HepG2 (cell line): ENCODE measurements around the gene KXD1. TPM values are rescaled to one million over a fixed set of nuclear protein-coding genes. Genes with fewer than 3 reads are reported as not detected.

Experiments used
- AKAP8 ChIP-seq: sonication (generic); formaldehyde crosslinking; IDR thresholded peaks from 2 replicates; pipeline ENCODE4 v1.5.1; 2020; ENCODE audit warnings: mild to moderate bottlenecking, missing genetic modification reagents
- DMAP1 ChIP-seq: IDR thresholded peaks from 2 replicates; pipeline ENCODE4 v1.6.1; 2016
- GATAD2A ChIP-seq: IDR thresholded peaks from 2 replicates; pipeline ENCODE4 v1.6.1; 2016
- NCOA5 ChIP-seq: sonication (generic); formaldehyde crosslinking; IDR thresholded peaks from 2 replicates; pipeline ENCODE4 v1.4.0; 2020; ENCODE audit warnings: missing genetic modification reagents
- NONO ChIP-seq, 2 experiments: fragments of 450-650 bp in 1 of 2; sonication (generic) in 1 of 2; formaldehyde crosslinking in 1 of 2; IDR thresholded peaks in 1 of 2; conservative IDR thresholded peaks in 1 of 2; 2 replicates each; pipeline versions ENCODE4 v1.6.1 to v1.8.0; 2017 to 2022; ENCODE audit warnings: mild to moderate bottlenecking in 1 of 2, missing genetic modification reagents in 1 of 2, moderate library complexity in 1 of 2
- PATZ1 ChIP-seq: sonication (generic); formaldehyde crosslinking; IDR thresholded peaks from 2 replicates; pipeline ENCODE4 v1.4.0; 2020; ENCODE audit warnings: missing genetic modification reagents
- SCMH1 ChIP-seq: sonication (generic); formaldehyde crosslinking; IDR thresholded peaks from 2 replicates; pipeline ENCODE4 v1.9.0; 2021; ENCODE audit warnings: missing genetic modification reagents, mild to moderate bottlenecking, borderline replicate concordance
- TAF1 ChIP-seq: sonication (generic); formaldehyde crosslinking; IDR thresholded peaks from 2 replicates; pipeline ENCODE4 v1.4.0; 2020; ENCODE audit warnings: missing genetic modification reagents
- TBX2 ChIP-seq: sonication (generic); formaldehyde crosslinking; IDR thresholded peaks from 2 replicates; pipeline ENCODE4 v1.5.0; 2020; ENCODE audit warnings: missing genetic modification reagents, mild to moderate bottlenecking, borderline replicate concordance
- ZFX ChIP-seq: sonication (generic); formaldehyde crosslinking; IDR thresholded peaks from 2 replicates; pipeline ENCODE4 v1.4.0; 2020; ENCODE audit warnings: mild to moderate bottlenecking, low read depth, missing genetic modification reagents, moderate library complexity
- ZNF12 ChIP-seq: sonication (generic); formaldehyde crosslinking; IDR thresholded peaks from 2 replicates; pipeline ENCODE4 v1.5.0; 2020; ENCODE audit warnings: missing genetic modification reagents
- ZNF547 ChIP-seq: sonication (generic); formaldehyde crosslinking; IDR thresholded peaks from 2 replicates; pipeline ENCODE4 v1.5.1; 2020; ENCODE audit warnings: mild to moderate bottlenecking, missing genetic modification reagents
- polyA plus RNA-seq, 8 experiments: library from polyadenylated mRNA; depleted of rRNA in 3 of 8; stranded (reverse) in 7 of 8; unstranded in 1 of 8; fragments of >200 nt; fragmentation: Illumina TruSeq in 4 of 8; extraction: Trizol in 4 of 8; gene quantifications; 2 replicates each; pipeline versions ENCODE4 v1.2.1 to v1.2.3, GENCODE V29; 2011 to 2016; ENCODE audit warnings: low read depth in 4 of 8, missing spikeins in 1 of 8, mixed read lengths in 1 of 8; ENCODE audit not compliant: insufficient read depth in 1 of 8
- total RNA-seq, 5 experiments: library from RNA; depleted of rRNA; stranded (reverse); fragments of >200 nt; fragmentation: Illumina TruSeq; extraction: Trizol; gene quantifications; 2 replicates each; pipeline ENCODE4 v1.2.3, GENCODE V29; 2016; ENCODE audit warnings: low read depth in 1 of 5
- TF ChIP-seq, protein P1 (sequence below): sonication (generic); formaldehyde crosslinking; IDR thresholded peaks from 2 replicates; pipeline ENCODE4 v1.4.0; 2020; ENCODE audit warnings: missing genetic modification reagents
- TF ChIP-seq, protein P2 (sequence below): sonication (generic); formaldehyde crosslinking; IDR thresholded peaks from 2 replicates; pipeline ENCODE4 v1.9.0; 2021; ENCODE audit warnings: mild to moderate bottlenecking, missing genetic modification reagents
- TF ChIP-seq, protein P3 (sequence below): sonication (generic); formaldehyde crosslinking; IDR thresholded peaks from 2 replicates; pipeline ENCODE4 v1.4.0; 2020; ENCODE audit warnings: missing genetic modification reagents

KXD1 gene
- total and polyA plus RNA-seq, 2 of the 13 experiments (the other 11 are each of a cell fraction or from before 2014, with no cell fraction given): 44.6 to 143 TPM

GRCh38 chr19:18605546-18606280 is 48.0 kb downstream of the KXD1 start (continued):
- TF ChIP-seq, protein P1, sequence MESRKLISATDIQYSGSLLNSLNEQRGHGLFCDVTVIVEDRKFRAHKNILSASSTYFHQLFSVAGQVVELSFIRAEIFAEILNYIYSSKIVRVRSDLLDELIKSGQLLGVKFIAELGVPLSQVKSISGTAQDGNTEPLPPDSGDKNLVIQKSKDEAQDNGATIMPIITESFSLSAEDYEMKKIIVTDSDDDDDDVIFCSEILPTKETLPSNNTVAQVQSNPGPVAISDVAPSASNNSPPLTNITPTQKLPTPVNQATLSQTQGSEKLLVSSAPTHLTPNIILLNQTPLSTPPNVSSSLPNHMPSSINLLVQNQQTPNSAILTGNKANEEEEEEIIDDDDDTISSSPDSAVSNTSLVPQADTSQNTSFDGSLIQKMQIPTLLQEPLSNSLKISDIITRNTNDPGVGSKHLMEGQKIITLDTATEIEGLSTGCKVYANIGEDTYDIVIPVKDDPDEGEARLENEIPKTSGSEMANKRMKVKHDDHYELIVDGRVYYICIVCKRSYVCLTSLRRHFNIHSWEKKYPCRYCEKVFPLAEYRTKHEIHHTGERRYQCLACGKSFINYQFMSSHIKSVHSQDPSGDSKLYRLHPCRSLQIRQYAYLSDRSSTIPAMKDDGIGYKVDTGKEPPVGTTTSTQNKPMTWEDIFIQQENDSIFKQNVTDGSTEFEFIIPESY (CRISPR knock-in tag): peak; percentile 69; the same call in 1 of the 2 replicates
- TF ChIP-seq PATZ1 (CRISPR knock-in tag) (peak; percentile 99), GATAD2A (CRISPR knock-in tag) (no peak), AKAP8 (CRISPR knock-in tag) (0 out of 2 replicates have a peak, but pooled peaks have one; percentile 25), ZNF12 (0 out of 2 replicates have a peak, but pooled peaks have one; percentile 34), ZFX (peak; percentile 73), TAF1 (CRISPR knock-in tag) (peak; percentile 20; the same call in 1 of the 2 replicates), SCMH1 (CRISPR knock-in tag) (no peak), DMAP1 (0 out of 2 replicates have a peak, but pooled peaks have one; percentile 29), NONO (IDR thresholded peaks at IDR 0.05) (no peak), NONO (CRISPR knock-in tag; conservative IDR thresholded peaks at IDR 0.05) (0 out of 2 replicates have a peak, but pooled peaks have one; percentile 45), NCOA5 (no peak), TBX2 (CRISPR knock-in tag) (peak; percentile 61), ZNF547 (CRISPR knock-in tag) (peak; percentile 51; the same call in 1 of the 2 replicates)
- TF ChIP-seq, protein P2, sequence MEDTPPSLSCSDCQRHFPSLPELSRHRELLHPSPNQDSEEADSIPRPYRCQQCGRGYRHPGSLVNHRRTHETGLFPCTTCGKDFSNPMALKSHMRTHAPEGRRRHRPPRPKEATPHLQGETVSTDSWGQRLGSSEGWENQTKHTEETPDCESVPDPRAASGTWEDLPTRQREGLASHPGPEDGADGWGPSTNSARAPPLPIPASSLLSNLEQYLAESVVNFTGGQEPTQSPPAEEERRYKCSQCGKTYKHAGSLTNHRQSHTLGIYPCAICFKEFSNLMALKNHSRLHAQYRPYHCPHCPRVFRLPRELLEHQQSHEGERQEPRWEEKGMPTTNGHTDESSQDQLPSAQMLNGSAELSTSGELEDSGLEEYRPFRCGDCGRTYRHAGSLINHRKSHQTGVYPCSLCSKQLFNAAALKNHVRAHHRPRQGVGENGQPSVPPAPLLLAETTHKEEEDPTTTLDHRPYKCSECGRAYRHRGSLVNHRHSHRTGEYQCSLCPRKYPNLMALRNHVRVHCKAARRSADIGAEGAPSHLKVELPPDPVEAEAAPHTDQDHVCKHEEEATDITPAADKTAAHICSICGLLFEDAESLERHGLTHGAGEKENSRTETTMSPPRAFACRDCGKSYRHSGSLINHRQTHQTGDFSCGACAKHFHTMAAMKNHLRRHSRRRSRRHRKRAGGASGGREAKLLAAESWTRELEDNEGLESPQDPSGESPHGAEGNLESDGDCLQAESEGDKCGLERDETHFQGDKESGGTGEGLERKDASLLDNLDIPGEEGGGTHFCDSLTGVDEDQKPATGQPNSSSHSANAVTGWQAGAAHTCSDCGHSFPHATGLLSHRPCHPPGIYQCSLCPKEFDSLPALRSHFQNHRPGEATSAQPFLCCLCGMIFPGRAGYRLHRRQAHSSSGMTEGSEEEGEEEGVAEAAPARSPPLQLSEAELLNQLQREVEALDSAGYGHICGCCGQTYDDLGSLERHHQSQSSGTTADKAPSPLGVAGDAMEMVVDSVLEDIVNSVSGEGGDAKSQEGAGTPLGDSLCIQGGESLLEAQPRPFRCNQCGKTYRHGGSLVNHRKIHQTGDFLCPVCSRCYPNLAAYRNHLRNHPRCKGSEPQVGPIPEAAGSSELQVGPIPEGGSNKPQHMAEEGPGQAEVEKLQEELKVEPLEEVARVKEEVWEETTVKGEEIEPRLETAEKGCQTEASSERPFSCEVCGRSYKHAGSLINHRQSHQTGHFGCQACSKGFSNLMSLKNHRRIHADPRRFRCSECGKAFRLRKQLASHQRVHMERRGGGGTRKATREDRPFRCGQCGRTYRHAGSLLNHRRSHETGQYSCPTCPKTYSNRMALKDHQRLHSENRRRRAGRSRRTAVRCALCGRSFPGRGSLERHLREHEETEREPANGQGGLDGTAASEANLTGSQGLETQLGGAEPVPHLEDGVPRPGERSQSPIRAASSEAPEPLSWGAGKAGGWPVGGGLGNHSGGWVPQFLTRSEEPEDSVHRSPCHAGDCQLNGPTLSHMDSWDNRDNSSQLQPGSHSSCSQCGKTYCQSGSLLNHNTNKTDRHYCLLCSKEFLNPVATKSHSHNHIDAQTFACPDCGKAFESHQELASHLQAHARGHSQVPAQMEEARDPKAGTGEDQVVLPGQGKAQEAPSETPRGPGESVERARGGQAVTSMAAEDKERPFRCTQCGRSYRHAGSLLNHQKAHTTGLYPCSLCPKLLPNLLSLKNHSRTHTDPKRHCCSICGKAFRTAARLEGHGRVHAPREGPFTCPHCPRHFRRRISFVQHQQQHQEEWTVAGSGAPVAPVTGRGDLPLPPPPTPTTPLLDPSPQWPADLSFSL (CRISPR knock-in tag): peak; percentile 67
- TF ChIP-seq, protein P3, sequence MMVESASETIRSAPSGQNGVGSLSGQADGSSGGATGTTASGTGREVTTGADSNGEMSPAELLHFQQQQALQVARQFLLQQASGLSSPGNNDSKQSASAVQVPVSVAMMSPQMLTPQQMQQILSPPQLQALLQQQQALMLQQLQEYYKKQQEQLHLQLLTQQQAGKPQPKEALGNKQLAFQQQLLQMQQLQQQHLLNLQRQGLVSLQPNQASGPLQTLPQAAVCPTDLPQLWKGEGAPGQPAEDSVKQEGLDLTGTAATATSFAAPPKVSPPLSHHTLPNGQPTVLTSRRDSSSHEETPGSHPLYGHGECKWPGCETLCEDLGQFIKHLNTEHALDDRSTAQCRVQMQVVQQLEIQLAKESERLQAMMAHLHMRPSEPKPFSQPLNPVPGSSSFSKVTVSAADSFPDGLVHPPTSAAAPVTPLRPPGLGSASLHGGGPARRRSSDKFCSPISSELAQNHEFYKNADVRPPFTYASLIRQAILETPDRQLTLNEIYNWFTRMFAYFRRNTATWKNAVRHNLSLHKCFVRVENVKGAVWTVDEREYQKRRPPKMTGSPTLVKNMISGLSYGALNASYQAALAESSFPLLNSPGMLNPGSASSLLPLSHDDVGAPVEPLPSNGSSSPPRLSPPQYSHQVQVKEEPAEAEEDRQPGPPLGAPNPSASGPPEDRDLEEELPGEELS (CRISPR knock-in tag): no peak
